Limb (tissue), 2 donors: ENCODE data around the gene MFN2.
"Not testable (repeated sequence)": the region's sequence is repeated elsewhere in the genome, so short reads cannot be mapped to it uniquely, and the experiment has no call there.

Experiments used
- DNase-seq, 2 donors: peaks; one replicate each; pipeline ENCODE4 v3.0.0-alpha.2; 2016; ENCODE audit errors: extremely low spot score in 2 of 2

The MFN2 gene

GRCh38 chr1:11997081-11997850 lies 17.0 kb downstream of the MFN2 start:
- DNase-seq: no peak

DNA sequence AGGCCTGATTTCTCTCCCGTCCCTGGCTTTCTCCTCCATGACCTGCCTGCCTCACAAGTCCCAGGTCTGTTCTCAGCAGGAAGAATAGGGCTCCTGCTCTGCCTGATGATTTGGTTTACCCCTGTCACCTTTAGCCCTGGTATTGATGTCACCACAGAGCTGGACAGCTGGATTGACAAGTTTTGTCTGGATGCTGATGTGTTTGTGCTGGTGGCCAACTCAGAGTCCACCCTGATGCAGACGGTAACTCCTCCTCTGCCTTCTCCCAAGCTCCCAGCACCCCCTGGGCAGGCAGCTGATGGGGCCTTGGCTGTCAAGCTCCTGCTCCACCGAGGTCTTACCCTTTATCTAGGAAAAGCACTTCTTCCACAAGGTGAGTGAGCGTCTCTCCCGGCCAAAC lies 18.4 kb downstream of the MFN2 start:
- no peak for DNase-seq

DNA sequence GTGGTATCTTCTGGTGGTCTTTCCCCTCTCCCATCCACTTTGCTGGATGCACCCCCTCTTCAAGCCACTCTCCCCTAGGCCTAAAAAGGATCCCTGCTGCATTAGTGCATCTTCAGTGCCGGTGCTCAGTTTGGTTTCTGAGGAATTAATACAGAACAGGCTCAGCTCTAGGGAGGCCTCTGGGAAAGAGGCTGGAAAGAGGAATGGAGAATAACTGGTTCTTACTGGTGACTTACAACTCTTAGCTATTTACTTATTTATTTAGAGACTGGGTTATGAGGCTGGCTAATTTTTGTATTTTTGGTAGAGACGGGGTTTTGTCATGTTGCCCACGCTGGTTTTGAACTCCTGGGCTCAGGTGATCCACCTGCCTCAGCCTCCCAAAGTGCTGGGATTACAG lies 19.0 kb downstream of the MFN2 start:
- no peak for DNase-seq

GRCh38 chr1:12001249-12001917 lies 21.1 kb downstream of the MFN2 start:
- DNase-seq: no peak

- DNase-seq: no peak
Observed at GRCh38 chr1:12001996-12002493, 21.8 kb downstream of the MFN2 start.

DNA sequence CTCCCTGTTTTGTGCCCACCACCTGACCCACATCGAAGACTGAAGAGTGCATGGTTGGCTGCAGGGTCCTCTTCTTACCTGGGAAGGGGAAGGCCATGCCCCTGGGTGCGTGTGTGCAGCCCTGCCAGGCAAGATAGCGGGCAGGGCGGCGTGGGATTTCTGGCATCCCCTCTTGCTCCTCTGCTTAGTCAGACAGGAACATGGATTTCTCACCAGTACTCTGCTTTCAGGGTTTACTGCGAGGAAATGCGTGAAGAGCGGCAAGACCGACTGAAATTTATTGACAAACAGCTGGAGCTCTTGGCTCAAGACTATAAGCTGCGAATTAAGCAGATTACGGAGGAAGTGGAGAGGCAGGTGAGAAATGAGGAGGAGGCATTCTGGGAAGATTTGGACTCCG lies 23.5 kb downstream of the MFN2 start:
- DNase-seq: no peak

GRCh38 chr1:12005488-12006166 lies 25.4 kb downstream of the MFN2 start:
- no peak for DNase-seq

- DNase-seq: no peak
Observed at GRCh38 chr1:12006167-12006921, 26.1 kb downstream of the MFN2 start.

DNA sequence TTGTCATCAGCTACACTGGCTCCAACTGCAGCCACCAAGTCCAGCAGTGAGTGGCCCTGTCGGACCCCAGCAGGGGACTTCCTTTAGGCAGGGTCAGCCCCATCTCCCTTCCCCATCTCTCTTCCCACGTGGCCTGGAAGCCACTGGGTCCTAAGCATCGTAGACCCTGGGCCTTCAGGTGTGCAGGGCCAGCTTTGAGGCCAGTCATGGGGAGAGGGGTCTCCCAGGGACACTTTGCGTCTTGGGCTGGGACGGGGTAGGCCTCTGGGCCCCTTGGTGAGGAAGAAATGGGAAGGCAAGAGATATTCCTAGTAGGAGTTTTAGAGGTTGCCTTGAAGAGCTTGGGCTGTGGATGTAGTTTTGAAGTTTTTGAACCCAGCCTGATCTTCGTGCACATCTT lies 27.0 kb downstream of the MFN2 start:
- DNase-seq: no peak

- DNase-seq: not testable (repeated sequence)
Observed at GRCh38 chr1:12008355-12008754, 28.1 kb downstream of the MFN2 start.

GRCh38 chr1:12009318-12009947 lies 29.2 kb downstream of the MFN2 start:
- no peak for DNase-seq

- no peak for DNase-seq
Observed at GRCh38 chr1:12010746-12011570, 30.7 kb downstream of the MFN2 start.

- DNase-seq: no peak
Observed at GRCh38 chr1:12011998-12012397, 31.8 kb downstream of the MFN2 start.

- DNase-seq: no peak
Observed at GRCh38 chr1:12012560-12013316, 32.5 kb downstream of the MFN2 start.

GRCh38 chr1:12014141-12014991 lies 34.1 kb downstream of the MFN2 start:
- no peak for DNase-seq

DNA sequence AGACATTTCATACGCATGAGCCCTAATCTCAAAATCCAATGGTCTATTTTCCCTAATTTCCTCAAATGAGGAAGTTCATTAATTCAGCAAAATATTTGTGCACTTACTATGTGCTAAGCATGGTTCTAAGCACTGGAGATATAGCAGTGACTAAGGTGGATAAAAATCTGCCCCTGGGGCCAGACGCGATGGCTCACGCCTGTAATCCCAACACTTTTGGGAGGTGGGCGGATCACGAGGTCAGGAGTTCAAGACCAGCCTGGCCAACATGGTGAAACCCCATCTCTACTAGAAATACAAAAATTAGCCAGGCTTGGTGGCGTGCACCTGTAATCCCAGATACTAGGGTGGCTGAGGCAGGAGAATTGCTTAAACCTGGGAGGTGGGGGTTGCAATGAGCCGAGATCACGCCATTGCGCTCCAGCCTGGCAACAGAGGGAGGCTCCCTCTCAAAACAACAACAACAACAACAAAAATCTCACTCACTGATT lies 34.8 kb downstream of the MFN2 start:
- no peak for DNase-seq

DNA sequence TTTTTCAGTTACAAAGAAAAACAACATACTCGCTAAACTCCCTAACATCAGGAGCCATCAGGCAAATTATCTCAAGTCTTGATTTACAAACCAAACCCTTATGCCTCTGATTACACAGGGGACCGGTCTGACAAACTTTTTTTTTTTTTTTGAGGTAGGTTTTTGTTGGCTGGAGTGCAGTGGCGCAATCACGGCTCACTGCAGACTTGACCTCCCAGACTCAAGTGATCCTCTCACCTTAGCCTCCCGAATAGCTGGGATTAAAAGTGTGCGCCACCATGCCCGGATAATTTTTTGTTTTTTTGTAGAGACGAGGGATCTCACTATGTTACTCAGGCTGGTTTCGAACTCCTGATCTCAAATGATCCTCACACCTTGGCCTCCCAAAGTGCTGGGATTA lies 35.3 kb downstream of the MFN2 start:
- DNase-seq: no peak

DNA sequence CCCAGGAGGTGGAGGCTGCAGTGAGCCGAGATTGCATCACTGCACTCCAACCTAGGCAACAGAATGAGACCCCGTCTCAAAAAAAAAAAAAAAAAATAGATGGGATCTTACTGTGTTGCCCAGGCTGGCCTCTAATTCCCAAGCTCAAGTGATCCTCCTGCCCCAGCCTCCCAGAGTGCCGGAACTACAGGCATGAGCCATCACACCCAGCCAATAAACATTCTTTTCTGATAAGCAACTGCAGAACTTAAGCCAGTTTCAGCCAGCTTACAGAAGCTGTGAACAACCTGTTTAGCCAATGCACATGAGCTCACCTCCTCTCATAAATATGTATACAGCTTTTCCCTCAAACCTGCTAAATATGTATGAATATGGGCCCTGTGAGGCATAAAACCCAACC lies 35.9 kb downstream of the MFN2 start:
- no peak for DNase-seq
